Stimulated activated CD8-positive, alpha-beta memory T cell treated with anti-CD3 and anti-CD28 coated beads, Interleukin-4, amount 100 ng/mL, for 48 hours (primary cell): ENCODE results near the gene ZNF862.

ENCODE experiments used
- DNase-seq: peaks from one replicate; pipeline ENCODE4 v3.0.0-alpha.2; 2020

The ZNF862 gene

DNA sequence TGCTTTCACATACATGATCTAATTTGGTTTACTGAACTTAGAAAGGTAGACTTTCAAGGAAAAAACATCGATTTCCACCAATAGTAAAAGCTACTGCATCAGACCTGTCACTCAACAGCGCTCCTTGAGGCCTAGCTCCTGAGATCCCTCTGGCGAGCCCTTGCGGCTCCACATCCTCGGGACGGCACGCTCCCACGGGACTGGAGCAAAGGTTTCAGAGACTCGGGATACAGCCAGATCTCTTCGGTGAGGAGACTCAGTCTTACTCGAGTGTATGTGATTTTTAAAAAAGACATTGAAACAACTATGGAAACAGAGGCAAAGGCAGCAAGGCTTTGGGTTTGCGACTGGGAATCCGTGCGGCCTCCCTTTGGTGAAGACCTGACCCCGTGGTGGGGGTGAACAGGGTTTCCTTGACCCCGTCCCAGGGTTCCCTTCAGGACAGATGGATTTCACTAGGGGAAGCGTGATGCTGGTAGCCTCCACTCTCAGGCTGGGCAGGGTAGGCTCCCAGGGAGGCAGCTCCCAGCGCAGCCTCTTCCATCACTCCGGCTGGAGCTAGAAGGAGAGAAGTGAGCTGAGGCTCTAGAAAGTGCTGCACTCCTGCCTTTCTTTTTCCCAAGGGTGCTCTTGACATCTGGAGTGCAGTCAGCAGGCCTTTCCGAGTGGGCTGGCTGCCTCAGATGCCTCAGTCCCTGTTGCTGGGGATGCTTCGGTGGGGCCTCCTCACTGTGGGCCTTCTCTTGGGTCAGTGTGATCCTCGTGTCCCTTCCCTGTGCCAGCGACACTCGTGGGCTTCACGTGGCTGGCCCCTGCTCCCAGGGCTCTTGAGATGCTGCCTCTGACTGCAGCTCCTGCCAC lies 29.8 kb downstream of the ZNF862 start:
- DNase-seq, result no peak

DNA sequence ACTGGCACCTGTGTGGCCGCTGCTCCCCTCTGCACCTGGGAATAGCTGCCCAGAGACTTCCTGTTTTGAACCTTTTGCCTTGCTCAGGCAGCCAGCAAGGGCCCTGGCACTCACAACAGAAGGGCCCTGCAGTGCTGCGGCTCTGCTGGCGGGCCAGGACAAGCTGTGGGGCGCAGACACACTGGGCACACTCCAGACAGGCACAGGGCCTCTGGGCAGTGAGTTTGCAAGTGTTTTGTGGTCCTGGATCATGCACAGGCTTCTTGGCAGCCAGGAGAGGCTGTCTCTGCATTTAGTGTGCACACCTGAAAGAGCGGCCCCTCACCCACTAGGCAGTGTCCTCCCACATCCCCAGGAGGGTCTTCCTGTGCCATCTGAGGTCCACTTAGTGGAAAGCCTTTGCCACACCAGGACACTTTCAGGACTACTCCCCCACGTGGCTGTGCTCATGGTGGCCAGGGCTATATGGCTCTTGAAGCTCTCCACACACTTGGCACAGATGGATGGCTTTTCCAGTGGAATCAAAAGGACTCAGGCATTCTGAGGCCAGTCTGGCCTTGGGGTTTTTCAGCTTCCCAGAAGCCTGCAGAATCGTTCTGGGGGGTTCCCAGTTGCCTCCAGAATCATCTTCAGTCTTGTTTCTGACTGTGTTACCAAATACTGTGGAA lies 30.6 kb downstream of the ZNF862 start:
- DNase-seq, result no peak

DNA sequence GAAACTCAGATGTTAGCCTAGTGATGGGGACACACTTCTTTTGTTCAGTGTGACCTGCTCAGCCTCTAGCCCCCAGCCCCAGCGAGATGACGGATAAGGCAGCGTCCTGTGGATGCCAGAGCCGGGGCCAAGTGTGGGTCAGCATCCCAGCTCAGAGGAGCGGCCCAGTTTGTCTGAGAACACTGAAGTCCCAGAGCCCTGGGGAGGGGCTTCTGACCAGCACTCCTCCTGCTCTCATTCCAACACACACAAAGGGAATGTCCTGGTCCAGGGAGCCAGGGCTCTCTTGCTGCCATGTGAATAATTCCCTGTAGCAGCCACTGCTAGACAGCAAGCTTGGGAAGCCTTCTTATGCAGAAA lies 31.1 kb downstream of the ZNF862 start:
- DNase-seq, result no peak

DNA sequence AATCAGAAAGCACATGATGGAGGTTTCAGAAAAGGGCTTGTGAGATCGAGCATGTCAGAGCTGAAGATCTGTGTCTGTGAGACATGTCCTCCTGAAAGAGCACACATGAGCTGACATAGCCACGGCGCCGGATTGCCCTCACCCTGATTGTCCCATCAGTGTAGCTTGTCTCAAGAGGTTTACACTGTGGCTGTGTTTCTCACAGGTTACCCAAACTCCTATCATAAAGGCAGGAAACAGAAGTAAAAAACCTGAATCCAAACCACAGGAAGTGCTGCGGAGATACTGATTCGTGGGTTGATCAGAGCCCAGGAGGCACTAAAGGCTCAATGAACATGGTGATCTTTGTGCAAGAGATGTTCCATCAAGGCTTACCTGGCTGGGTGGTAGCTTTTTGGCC lies 31.7 kb downstream of the ZNF862 start:
- no peak for DNase-seq

DNA sequence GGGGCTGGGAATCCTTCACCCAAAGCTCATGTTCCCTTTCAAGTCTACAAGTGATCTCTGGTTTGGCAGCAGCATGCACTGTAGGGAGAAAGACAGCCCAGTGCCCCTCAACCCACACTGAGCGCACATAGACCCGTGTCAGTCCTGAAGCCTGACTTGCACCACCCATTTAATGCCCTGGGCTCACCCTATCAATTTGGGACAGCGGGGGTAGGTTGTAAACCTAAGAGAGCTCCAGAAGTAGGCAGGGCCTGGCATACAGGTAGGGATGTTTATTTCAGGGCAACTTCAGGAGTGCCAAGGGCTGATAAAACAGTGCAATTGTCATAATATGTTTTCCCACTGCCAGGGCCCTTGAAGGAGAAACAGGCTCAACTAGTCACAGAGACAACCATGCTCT lies 32.1 kb downstream of the ZNF862 start:
- no peak for DNase-seq

DNA sequence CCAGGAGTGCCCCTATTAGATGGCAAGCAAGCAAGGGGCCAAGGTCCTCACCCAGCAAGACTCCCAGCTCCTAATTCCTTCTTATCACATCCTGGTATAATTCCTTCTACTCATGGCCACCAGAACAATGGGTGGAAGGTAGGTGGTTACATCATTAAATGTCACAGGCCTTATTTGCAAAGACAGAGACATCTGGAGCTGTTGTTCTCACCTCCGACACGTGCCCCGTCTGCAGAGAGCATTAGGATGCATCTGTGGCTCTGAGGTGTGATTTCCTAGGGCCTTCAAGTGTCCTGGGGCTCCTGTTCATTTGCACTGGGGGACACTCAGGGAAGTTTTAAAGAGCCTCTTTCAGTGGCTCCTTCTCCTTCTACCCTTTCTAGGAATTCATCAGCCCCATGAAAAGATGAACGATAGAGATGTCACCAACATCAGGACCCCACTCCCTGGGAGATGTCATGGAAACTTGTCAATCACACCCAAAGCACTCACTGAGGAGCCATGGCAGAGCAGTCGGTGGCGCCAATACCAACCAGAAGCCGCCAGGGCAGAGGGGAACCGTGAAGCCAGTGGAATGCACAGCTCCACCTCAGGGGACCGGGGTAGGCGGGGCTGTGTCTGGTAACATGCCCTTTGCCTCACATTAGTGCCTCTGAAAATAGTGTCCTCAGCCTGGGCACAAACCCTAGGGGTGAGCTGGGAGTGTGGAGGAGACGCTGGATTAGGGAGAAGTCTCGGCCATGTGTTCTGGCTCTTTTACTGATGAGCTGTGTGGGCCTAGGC lies 32.7 kb downstream of the ZNF862 start:
- DNase-seq, result no peak

DNA sequence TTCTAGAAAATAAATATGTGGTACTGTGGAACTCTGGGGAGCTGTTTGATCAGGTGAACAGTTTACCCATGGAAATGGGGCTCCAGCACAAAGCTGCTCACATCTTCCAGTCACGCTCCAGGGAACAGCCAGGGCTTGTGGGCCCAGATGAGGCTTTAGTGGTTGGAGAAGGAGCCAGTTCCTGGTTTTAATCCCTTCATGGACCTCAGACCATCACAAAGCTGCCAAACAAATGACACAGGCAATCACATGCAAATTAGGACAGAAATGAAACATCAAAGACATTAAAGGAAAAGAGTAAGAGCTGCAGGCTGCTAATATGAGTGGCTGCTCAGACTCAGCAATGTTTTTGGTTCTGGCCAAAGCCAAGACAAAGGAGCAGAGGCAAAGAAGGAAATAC lies 33.4 kb downstream of the ZNF862 start:
- DNase-seq, result no peak

DNA sequence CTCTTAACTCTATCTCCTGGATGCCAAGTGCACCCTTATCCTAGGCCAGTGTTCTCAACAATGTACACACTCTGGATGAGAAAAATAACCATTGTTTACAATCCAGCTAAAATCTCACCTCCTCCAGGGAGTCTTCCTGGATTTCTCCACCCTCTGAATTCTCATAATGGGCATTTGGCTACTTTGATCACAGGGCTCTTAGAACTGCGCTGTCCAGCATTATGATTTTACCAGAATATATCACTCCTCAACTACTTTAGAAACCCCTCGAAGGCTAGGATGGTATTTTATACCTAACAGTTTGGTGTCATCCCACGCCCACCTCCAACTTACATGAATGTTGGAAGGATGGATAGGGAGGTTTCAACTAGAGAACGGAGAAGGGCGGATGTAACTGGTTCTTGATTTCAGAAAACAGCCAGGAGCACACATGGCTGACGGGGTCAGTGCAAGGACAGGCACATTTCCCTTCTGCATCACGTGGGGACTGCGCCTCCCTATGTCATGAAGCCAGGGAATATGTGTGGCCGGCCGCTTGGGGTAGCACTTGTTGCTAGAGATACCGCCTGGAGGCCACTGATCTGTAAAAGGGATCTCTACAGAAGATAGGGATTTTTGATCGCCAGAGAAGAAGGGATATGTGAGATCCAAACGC lies 34.4 kb downstream of the ZNF862 start:
- no peak for DNase-seq

DNA sequence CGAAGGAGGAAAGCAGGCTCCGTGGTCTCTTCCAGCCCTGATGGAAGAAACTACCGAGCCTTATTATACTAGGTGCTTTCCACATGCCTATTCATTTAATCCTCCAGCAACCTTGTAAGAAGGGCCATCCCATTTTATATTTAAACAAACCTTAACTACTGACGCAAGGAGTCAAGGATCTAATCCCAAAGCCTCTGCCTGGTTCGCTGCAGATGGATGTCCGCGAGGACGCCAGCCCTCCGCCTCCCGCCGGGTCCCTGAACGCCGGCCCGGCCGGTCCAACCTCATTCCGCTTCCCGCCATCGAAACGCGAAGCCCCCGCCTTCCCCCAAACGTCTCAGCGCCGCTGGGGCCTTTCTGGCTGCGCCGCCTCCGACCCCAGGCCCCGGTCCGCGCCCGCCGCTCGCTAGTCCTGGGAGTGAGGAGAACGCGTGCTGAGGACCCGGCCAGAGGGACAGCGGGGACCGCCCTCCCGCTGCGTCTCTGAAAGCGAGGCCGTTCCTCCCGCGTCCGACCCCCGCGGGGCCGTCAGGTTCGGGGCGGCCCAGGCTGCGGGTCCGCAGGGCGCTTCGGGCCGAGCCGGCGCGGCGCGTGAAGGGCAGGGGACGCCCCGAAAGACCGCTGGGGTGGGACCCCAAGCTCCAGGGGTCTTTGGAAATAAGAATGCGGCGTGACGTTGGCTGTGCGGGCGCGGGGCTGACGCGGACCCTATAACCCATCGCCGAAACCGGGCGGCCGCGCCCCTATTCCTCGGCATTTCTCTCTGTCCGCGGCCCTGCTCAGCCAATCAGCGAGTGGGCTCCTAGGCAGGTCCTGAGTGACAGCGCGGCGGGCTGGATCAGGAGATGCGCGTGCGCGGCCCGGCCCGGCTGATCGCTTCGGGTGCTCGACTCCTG lies 35.1 kb downstream of the ZNF862 start, which contains the start of gene ATP6V0E2:
TSS of gene ATP6V0E2 (plus strand) at position 896 of the 896 bp plus-strand sequence. CDS start 97 bp downstream, outside the sequence.
- DNase-seq, result peak; percentile 95

DNA sequence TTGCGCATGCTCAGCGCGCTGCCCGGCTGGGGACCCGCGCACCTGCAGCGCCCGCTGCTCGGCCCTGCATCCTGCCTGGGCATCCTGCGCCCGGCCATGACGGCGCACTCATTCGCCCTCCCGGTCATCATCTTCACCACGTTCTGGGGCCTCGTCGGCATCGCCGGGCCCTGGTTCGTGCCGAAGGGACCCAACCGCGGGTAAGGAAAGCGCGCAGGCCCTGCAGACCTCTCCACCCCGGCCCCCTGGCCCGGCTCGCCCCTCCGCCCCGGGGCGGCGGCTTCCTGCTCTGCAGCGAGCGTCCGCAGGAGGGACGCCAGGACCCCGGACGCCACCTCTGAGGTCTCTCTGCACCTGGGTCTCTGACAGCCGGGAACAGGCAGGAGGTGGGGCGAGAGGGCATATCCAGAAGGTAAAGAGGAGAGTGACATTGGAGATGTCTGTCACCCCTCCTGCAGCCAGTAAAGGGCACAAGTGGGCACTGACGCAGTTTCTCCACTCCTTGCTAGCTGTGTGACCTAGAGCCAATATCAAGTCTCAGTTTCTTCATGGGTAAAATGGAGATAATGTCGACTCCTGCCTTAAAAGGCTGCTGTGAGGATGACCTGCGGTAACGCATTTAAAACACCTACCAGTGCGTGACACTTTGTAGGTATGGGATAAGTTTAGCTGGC lies 35.9 kb downstream of the ZNF862 start:
- DNase-seq, result no peak

DNA sequence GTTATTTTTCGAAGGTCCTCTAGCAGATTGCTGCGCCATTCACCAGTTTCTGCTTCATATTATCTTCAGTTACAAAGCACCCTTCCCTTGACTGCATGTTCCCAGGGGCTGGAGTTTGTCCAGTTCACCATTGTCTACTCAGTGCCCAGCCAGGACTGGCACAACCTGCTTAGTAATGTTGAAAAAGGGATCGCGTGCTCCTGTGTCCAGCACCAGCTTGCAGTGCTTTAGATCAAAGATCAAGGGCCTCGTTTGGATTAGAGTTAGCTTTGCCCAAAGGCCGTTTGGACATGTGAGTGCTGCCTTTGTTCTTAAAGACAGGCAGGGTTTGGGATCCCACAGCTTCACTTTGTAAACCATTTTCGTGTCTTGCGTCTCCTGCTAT lies 36.5 kb downstream of the ZNF862 start:
- no peak for DNase-seq

DNA sequence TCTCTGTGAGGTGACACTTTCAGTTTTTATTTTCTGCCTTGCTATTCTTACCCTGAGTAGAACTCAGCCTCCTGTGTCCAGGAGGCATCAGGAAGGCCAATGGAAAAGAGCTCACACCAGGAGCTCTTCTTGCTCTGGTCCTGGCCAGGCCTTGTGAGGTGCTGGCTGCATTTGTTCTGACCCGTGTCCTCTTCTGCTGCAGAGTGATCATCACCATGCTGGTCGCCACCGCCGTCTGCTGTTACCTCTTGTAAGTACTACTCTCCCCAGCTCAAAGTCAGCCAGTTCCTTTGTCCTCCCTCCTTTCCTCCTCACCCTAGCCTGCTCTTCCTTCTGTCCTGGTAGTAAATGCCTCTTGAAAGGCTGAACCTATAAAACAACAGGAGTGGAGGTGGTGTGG lies 37.2 kb downstream of the ZNF862 start:
- no peak for DNase-seq

DNA sequence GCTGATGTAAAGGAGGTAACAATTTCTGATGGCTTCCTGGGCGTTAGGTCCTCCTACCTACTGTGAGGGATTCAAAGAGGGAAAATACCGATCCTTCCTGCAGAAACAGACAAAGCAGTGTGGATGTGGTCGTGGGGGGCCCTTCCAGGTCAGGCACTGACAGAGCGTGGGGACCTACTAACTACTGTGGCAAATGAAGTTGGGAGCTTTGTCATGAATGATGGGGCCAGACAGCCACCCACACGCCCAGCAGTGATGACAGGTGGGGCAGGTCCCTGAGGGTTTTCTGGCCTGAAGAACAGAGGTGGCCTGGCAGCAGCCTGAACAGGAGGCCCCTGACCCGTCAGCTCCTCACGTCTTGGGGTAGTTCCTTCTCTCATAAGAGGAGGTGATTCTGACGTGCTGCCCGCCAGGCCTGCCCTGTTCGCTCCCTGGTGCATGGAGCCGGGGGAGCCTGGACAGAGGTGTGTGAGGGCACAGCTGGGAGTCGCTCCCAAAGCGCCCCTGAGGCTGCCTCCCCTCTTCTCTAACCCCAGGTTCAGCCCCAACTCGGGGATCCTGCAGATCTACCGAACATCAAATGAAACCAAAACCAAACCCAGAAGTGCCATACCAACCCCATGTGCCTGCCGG lies 39.8 kb downstream of the ZNF862 start:
- DNase-seq, result no peak

DNA sequence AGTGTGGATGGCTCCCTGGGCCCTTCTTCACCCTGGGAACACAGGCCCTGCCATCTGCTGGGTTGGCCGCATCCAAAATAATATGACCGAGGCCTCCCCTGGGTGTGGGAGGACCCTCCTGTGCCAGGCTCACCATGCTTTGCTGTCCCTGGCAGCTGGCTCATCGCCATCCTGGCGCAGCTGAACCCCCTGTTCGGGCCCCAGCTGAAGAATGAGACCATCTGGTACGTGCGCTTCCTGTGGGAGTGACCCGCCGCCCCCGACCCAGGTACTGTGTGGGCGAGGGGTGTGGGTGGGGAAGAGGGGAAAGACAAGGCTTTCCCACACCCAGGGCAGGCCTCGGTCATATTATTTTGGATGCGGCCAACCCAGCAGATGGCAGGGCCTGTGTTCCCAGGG lies 40.3 kb downstream of the ZNF862 start:
- DNase-seq, result no peak

DNA sequence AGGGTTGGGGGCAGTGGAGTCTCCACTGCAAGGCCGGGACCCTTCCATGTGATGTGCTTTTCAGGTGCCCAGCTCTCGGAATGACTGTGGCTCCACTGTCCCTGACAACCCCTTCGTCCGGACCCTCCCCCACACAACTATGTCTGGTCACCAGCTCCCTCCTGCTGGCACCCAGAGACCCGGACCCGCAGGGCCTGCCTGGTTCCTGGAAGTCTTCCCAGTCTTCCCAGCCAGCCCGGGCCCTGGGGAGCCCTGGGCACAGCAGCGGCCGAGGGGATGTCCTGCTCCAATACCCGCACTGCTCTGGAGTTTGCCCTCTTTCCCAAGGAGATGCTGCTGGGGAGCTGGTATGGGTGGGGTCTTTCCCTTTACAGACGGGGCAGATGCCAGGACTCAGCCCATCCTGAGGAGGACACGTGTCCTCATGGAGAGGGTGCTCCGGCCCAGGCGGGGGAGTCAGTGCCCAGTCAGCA lies 41.1 kb downstream of the ZNF862 start:
- no peak for DNase-seq

DNA sequence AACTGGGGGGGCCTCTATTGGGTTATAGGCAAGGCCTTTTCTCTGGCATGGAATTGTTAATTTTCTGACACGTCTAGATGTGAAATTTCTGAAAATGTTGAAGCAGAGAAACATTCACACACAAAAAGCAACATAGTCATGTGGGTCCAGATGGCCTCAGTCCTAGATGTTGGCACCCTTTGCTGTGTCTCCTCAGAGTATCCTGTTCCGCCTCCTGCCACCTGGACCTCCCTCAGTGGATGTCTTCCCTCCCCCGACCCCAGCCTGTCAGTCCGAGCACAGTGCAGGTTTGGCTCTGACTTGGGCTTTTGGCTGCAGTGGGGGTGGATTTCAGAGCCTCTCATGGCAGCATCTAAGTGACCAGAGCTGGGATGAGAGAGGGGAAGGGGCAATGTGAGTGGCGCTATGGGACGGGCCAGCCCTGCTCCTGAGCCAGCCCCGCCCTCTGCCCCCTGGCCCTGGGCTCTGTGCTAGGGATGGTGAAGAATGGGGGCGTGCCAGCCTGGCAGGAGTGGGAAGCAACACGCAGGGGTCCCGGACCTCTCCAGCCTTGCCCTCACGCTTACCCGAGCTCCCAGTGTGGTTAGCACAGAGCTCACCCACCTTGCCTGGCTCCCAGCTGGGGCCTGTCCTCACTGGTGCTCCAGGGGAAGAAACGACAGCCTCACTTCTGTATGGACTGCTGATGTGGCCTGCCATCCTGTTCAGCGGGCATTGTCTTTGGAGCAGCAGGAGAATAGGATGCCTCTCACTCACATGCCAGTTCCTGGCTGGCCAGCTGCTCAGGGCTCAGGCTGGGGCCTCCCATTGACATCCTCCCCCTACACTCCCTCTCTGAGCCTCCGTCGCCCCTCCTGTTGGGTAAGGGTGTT lies 41.8 kb downstream of the ZNF862 start:
- DNase-seq, result no peak

DNA sequence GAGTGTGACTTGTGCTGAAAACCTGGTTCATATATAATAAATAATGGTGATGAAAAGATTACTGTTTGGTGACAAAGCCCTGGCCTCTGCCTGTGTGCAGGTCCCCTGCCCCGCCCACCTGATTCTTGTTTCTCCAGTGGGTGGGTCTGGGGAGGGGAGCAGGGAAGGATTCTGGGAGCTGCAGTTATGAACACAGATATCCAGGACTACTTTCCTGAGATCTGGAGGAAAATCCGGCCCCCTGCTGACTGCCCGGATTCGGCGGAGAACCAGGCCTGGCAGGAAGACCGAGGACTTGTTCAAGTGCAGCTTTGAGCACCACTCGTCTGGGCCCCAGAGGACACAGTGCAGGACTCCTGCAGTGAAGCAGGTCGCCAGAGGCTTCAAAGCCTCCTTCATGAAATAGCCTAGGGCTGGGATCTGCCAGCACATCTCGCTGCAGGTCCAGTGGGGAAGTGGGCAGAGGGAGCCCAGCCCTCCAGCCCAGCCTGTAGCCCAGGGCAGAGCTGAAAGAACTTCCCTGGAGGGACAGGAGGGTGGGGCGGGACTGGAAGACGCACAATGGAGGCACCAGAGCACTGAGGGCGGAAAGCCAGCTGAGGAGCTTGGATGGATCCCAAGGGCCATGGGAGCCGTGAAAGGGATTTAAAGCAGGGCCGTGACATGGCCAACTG lies 42.6 kb downstream of the ZNF862 start:
- no peak for DNase-seq

DNA sequence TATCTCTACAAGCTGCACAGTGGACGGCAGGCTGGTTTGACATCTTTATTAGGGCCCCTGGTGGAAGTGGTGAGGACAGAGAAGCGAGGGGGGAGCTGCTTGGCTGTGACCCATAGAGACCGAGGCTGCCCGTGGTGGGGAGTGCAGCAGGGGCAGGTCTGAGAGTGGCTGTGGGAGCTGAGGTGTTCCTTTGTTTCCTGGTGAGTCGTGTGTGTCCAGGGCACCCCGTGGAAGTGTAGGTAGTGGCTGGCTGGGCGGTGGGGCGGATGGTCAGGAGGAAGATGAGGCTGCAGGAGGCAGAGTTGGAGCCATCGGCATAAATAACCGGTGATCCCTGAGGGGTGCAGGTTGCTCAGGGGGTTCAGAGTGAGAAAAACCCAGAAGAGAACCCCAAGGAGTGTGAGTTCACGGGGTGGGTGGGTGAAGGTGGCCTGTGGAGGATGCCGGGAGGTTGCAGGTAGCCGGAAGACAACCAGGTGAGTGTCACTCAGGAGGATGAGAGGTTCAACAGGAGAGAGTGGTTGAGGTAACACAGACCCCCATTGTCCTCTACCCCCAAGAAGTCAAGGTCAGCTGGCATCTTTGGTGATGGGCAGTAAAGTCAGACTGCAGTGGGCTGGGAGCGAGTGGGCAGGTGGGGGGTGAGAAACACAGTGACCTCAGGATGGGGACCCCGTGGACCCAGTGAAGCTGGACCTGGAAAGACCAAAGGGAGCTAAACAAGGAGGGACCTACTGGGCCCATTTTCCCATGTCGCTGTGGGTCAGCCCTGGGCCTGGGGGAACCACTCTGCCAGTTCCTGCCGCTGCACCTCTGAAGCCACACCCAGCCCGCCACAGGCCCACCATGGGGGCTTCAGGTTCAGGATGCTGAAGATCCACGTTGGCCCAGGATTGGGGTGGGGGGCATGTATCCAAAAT lies 43.4 kb downstream of the ZNF862 start:
- DNase-seq, result no peak
